Fibroblast of lung (primary cell): Measurements from ENCODE around the gene PID1.

Experiments used
- CTCF ChIP-seq, 2 donors: IDR thresholded peaks in 1 of 2; conservative IDR thresholded peaks in 1 of 2; 1 replicate in 1 of 2; 2 replicates in 1 of 2; pipeline ENCODE4 v1.5.1; 2011 to 2012; ENCODE audit warnings: low read length in 2 of 2, control low read depth in 1 of 2, inconsistent platforms in 1 of 2, low read depth in 1 of 2, mild to moderate bottlenecking in 1 of 2
- EZH2 ChIP-seq: IDR thresholded peaks from 2 replicates; pipeline ENCODE4 v1.5.1; 2012; ENCODE audit warnings: low read length, control low read depth, mild to moderate bottlenecking; ENCODE audit errors: missing control alignments

GRCh38 chr2:229127471-229127870 lies 143.6 kb downstream of the PID1 start:
- TF ChIP-seq CTCF (conservative IDR thresholded peaks at IDR 0.05 in 1 of 2, IDR thresholded peaks at IDR 0.05 in 1 of 2; ENCODE audit: low read depth in 1 of 2, low read length in 2 of 2) (no peak), EZH2 (no peak)
